GM18502 (cell line): ENCODE measurements around the gene KRTAP2-4.
"Not testable (repeated sequence)": the region's sequence is repeated elsewhere in the genome, so short reads cannot be mapped to it uniquely, and the experiment has no call there.

ENCODE experiments used
- ATAC-seq: cut with Tn5 transposase; IDR thresholded peaks from one replicate; pipeline ENCODE4 v1.9.1; 2021; ENCODE audit warnings: mild to moderate bottlenecking; ENCODE audit not compliant: unreplicated experiment, poor library complexity

KRTAP2-4 gene

GRCh38 chr17:41073676-41074075, 8.0 kb upstream of the KRTAP2-4 start:
- ATAC-seq = no peak

- ATAC-seq = no peak
These were observed 6.1 kb upstream of the KRTAP2-4 start for GRCh38 chr17:41071606-41072360.

GRCh38 chr17:41069031-41069430, 3.4 kb upstream of the KRTAP2-4 start:
- no peak for ATAC-seq

- ATAC-seq = no peak
These were observed 1.6 kb upstream of the KRTAP2-4 start for GRCh38 chr17:41067281-41067680.

GRCh38 chr17:41065016-41065689, 526 bp downstream of the KRTAP2-4 start:
- not testable (repeated sequence) for ATAC-seq

GRCh38 chr17:41064301-41064700, 1.4 kb downstream of the KRTAP2-4 start:
- no peak for ATAC-seq

GRCh38 chr17:41063449-41063848, 2.2 kb downstream of the KRTAP2-4 start:
- no peak for ATAC-seq

GRCh38 chr17:41061964-41062363, 3.7 kb downstream of the KRTAP2-4 start:
- no peak for ATAC-seq

- ATAC-seq = no peak
These were observed 5.6 kb downstream of the KRTAP2-4 start, which contains the start of gene KRTAP2-3 for GRCh38 chr17:41060052-41060604. KRTAP2-3 (minus strand) TSS chr17:41060114; CDS start chr17:41060050, 64 bp downstream.

- not testable (repeated sequence) for ATAC-seq
These were observed 6.2 kb downstream of the KRTAP2-4 start for GRCh38 chr17:41059276-41060051.

GRCh38 chr17:41058741-41059140, 6.9 kb downstream of the KRTAP2-4 start:
- no peak for ATAC-seq

- no peak for ATAC-seq
These were observed 8.1 kb downstream of the KRTAP2-4 start for GRCh38 chr17:41057547-41057946.

- not testable (repeated sequence) for ATAC-seq
These were observed 10.5 kb downstream of the KRTAP2-4 start, which contains the start of gene KRTAP2-2 for GRCh38 chr17:41055130-41055529. KRTAP2-2 (minus strand) TSS chr17:41055230; CDS start chr17:41055211, 19 bp downstream.

GRCh38 chr17:41054556-41054955, 11.1 kb downstream of the KRTAP2-4 start:
- not testable (repeated sequence) for ATAC-seq

- no peak for ATAC-seq
These were observed 11.7 kb downstream of the KRTAP2-4 start for GRCh38 chr17:41054025-41054424.

GRCh38 chr17:41052566-41052965, 13.1 kb downstream of the KRTAP2-4 start:
- no peak for ATAC-seq

GRCh38 chr17:41049110-41049509, 16.6 kb downstream of the KRTAP2-4 start:
- ATAC-seq = no peak

- ATAC-seq = no peak
These were observed 17.2 kb downstream of the KRTAP2-4 start for GRCh38 chr17:41048441-41048840.

- ATAC-seq = not testable (repeated sequence)
These were observed 18.8 kb downstream of the KRTAP2-4 start, which contains the start of gene KRTAP2-1 for GRCh38 chr17:41046735-41047465. KRTAP2-1 (minus strand) TSS chr17:41047316; CDS start chr17:41047267, 49 bp downstream.

GRCh38 chr17:41042953-41043352, 22.7 kb downstream of the KRTAP2-4 start:
- ATAC-seq = no peak
